Esophagus squamous epithelium (tissue), 4 donors: ENCODE data around the gene ST3GAL3.

ENCODE experiments used
- POLR2A ChIP-seq, 4 donors: fragments of 450-650 bp; IDR thresholded peaks; one replicate each; pipeline ENCODE4 v1.6.1; 2017; ENCODE audit warnings: antibody characterized with exemption in 4 of 4, mild to moderate bottlenecking in 4 of 4, moderate library complexity in 3 of 4
- TF ChIP-seq, protein P1 (sequence below), 6 experiments: fragments of 450-650 bp in 4 of 6; fragments of 200-600 bp in 2 of 6; sonication (generic) in 2 of 6; IDR thresholded peaks; one replicate each; pipeline ENCODE4 v1.5.1; 2016 to 2019; ENCODE audit warnings: antibody characterized with exemption in 6 of 6, mild to moderate bottlenecking in 4 of 6, moderate library complexity in 4 of 6

DNA sequence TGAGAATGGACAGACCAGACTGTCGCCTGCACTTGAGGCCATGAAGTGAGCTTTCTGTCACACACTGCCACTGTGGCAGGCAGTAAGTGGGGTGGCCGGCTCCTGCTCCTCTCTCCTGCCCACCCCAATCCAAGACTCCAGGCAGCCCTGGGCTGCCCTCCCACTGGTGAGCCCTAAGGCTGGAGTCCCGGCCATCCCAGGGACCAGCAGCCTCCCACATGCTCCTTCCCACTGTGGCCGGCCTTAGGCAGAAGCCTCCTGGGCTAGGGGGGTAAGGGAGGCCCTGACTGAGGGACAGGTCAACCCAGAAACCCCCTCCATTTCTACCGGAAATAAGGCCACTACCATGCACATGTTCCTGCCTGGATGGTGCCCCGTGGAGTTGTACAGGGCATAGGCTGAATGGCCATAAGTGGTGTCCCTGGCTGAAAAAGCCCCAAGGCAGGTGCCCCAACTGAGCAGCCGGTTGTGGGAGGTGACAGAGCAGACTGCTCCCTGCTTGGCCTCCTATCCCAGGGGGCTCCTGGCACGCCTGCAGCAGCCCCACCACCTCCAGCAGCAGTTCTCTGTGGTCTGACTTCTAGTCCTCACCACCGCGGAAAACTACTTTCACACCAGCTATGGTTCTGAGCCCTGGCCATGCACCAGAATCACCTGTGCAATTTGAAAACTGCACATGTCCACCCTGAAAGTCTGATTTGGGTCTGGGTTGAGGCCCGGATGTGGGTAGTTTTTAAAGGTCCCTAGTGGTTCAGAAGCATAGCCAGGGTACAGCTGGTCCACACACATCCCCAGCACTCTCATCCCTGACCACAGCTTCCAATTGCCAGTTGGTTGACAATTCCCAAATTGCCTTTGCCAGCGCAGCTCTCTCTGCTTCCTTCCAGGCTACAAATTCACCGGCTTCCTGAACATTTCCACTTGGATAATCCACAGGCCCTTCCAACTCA, 224.7 kb downstream of the ST3GAL3 start:
- TF ChIP-seq, protein P1, sequence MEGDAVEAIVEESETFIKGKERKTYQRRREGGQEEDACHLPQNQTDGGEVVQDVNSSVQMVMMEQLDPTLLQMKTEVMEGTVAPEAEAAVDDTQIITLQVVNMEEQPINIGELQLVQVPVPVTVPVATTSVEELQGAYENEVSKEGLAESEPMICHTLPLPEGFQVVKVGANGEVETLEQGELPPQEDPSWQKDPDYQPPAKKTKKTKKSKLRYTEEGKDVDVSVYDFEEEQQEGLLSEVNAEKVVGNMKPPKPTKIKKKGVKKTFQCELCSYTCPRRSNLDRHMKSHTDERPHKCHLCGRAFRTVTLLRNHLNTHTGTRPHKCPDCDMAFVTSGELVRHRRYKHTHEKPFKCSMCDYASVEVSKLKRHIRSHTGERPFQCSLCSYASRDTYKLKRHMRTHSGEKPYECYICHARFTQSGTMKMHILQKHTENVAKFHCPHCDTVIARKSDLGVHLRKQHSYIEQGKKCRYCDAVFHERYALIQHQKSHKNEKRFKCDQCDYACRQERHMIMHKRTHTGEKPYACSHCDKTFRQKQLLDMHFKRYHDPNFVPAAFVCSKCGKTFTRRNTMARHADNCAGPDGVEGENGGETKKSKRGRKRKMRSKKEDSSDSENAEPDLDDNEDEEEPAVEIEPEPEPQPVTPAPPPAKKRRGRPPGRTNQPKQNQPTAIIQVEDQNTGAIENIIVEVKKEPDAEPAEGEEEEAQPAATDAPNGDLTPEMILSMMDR (IDR thresholded peaks at IDR 0.05) = no peak
- no peak for TF ChIP-seq POLR2A (IDR thresholded peaks at IDR 0.05)
